GM21717 (cell line): Measurements from ENCODE around the gene SNX21.
"Not testable (repeated sequence)": the region's sequence is repeated elsewhere in the genome, so short reads cannot be mapped to it uniquely, and the experiment has no call there.

ENCODE experiments used
- ATAC-seq: cut with Tn5 transposase; IDR thresholded peaks from one replicate; pipeline ENCODE4 v1.9.1; 2021; ENCODE audit warnings: mild to moderate bottlenecking, moderate library complexity; ENCODE audit not compliant: unreplicated experiment

The SNX21 gene

DNA sequence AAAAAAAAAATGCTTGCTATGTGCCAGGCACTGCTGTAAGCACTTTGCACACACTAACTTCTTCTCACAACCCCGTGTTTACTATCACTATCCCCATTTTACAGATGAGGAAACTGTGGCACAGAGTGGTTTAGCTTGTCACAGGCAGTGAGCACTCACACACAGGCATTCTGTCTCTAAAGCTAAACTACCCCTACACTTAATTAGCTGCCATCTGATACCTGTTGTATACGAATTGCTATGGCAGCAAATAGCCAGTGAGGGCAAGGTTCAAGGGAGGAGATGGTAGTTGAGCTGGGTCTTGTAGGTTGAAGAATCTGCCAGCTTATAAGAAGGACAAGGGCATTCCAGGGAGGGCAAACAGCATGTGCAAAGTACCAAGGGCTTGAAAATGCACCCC, 11.7 kb upstream of the SNX21 start:
- ATAC-seq: no peak

DNA sequence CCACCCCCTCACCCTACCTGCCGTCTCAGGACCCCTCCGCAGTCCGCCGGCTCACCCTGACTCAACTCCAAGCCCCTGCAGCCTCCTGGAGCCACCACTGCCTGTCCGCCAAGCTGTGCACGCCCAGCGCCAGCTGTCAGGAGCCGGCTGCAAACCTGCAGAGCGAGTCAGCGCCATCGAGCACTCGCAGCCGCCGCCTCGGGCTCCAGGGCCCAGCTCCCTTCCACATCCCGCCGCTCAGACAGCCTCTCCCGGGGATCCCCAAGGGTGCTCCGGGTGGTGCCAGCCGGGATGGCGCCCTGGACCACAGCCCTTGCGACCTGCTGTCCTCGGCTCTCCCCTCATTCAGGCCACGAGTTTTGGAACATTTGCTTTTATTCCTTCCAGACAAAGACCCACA, 10.7 kb upstream of the SNX21 start:
- no peak for ATAC-seq

DNA sequence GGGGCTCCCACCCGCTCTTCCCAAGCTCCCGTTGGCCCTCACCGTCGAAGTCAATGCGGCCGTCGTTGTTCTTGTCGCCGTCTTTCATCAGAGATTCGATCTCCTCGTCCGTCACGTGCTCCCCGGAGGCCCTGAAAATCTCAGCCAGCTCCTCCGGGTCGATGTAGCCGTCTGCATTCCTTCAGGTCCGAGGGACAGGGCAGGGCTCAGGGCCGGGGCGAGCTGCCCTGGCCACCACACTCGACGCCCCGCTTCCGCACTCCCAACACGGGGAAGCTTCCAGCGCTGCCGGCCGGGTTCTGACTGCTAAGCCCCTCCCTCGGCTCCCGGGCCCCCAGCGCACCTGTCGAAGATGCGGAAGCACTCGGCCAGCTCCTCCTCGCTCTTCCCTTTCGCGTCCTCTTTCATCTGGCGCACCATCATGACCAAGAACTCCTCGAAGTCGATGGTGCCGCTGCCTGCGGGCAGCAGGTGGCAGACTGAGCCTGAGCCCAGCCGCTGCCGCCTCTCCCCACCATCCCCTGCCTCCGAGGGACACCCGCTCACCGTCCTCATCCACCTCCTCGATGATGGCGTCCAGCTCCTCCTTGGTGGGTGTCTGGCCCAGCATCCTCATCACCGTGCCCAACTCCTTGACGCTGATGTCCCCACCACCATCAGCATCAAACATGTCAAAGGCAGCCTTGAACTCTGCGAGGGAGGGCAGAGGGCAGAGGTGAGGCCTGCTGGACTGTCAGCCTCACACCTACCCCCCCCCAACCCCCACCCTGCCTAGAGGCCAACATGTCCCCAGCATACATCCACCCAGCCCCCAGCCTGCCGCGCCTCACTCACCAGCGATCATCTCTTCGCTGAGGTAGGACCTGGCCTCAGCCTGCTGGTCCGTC, 9.4 kb upstream of the SNX21 start:
- ATAC-seq: no peak

DNA sequence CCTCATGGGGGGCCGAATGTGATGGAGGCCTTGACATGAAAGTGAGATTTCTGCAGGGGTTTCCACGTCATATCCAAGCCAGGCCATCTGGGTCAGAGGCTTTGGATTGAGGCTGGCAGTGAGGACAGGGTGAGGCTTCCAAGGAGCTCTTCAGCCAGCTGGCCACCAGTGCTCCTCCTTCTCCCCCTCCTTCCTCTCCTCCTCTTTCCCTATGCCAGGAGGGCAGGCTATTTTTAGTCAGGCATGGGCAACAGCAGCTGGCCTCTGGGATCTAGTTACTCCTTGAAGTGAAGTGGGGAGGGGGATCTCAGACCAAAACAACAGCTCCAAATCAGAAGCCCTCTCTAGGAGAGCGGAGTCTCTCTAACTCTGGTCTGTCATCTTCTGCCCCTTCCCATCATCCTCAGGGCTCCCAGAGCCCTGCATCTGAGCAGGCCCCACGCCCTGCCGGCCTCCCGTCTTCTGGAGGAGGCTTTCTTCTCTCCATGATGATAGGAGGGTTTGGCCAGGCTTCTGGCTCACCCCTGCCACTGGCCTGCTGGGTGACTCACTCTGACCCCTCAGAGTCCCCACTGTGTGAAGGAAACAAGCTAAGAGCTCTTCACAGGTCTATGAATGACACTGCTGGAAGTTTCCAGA, 7.1 kb upstream of the SNX21 start:
- ATAC-seq: no peak

DNA sequence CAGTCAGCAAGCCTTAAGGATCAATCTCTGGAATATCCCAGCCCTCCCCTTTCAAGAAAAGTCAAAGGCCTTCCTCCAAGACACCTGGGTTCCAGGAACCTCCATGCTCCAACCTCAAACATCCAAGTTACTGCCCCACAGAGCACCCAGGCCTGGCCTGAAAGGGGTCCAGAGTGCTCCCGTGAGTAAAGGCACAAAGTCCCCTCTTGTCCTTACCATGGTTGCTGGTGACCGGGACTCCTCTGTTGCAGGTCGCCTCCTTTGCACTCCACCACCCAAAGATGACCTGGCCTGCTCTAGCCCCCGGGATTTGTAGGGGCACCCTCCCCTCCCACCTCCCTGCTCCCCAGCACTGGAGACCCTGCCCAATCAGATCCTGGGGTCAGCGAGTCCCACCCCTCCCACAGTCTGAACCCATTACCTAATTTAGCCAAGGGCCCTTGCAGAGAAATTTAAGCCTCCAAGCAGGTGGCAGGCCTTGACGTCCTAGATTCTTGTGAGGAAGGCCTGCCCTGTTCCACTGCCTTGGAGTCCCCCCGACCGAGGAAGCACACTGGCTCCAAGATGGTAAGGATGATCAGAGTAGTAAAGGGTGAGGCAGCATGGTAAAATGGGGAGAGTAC, 6.5 kb upstream of the SNX21 start, which contains the start of gene TNNC2:
Gene TNNC2 (minus strand): TSS at position 283 of the 623 bp plus-strand sequence. CDS start 64 bp downstream, at position 219.
- ATAC-seq: no peak

DNA sequence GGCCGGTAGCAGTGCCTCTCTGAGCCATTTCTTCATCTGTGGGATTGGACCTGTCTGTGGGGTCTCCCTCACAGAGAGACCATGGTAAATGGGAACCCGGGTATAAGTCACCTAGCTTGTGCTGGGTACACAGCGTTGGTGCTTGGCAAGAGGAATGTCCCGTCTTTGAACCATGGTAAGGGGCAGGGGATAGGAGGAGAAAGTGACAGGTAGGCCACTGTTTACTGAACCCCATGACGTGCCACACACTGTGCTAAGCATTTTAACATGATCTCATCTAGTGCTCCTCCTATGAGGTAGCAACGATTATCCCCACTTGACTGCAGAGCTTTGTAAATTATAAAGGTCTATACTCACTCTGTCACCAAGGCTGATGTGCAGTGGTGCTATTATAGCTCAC, 5.9 kb upstream of the SNX21 start:
- no peak for ATAC-seq

DNA sequence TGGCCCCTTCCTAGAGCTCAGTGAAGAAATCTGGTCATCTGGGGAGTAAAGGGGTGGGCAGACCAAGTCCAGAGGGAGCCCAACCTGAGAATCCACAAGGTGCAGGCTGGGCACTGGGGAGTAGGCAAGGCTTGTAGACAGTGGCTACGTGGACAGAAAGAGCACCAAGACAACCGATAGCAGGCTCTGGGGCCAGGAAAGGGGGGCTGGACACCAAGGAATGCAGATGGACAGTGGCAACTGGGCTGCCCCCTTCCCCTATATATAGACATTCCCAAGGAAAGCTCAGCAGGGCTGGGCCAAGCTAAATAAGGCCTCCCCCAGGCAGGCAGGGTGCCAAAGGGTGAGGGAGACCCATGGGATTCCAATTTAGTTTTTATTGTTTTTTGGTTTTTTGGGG, 5.0 kb upstream of the SNX21 start:
- ATAC-seq: no peak

DNA sequence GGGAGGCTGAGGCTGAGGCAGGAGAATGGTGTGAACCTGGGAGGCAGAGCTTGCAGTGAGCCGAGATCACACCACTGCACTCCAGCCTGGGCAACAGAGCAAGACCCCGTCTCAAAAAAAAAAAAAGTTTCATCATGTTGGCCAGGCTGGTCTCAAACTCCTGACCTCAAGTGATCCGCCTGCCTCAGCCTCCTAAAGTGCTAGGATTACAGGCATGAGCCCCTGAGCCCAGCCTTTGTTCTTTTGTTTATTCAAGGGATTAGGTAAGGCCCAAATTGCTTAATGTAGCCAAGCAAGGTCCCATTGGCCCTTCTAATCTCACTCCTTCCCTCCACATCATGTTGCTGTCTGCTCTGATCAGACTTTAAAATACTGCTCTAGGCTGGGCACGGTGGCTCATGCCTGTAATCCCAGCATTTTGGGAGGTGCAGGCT, 3.9 kb upstream of the SNX21 start:
- not testable (repeated sequence) for ATAC-seq

DNA sequence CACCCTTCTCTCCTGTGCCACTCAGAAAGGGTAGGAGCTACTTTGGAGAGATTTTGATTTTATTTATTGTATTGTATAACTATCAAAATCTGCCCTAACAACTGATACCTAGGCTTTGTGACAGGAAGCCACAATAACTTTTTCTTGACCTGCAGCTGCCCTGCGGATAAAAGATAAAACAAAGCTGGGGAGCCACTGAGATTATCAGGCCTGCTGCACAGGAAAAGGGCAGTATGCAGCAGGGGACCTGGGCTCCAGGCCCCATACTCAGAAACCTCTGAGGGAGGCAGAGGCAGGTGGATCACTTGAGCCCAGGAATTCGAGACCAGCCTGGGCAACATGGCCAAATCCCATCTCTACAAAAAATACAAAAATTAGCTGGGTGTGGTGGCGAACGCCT, 980 bp upstream of the SNX21 start:
- ATAC-seq: no peak

DNA sequence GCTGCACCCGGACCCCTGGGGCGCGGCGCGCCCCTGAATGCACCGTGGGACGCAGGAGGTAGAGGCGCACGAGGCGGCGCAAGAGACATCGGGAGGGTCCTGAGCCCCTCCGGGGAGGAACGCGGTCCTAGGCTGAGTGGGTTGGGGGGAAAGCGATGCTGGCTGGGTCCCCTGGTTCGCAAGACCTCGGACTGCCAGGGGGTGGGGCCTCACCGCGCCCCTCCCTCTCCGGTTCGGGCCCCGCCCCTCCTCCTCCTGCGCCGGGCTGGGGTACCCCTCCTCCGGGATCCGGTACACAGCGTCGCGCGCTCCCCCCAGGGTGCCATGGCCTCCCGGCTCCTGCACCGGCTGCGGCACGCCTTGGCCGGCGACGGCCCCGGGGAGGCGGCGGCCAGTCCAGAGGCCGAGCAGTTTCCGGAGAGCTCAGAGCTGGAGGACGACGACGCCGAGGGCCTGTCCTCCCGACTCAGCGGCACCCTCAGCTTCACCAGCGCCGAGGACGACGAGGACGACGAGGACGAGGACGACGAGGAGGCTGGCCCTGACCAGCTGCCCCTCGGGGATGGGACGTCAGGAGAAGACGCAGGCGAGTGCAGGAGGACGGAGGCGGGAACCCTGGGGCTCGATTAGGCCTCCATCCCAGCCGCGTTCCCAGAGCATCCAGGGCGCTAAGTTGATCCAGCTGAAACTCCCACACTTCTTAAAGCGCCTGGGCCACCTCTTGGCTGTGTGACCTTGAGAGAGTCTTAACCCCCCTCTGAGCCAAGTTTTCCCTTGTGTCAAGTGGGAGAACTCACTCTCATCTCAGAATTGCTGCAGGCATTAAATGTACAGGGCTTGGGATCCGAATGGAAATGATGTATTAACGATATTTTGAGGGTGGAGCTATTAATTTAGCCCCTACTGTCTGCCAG, 541 bp downstream of the SNX21 start:
- ATAC-seq: peak; percentile 52

DNA sequence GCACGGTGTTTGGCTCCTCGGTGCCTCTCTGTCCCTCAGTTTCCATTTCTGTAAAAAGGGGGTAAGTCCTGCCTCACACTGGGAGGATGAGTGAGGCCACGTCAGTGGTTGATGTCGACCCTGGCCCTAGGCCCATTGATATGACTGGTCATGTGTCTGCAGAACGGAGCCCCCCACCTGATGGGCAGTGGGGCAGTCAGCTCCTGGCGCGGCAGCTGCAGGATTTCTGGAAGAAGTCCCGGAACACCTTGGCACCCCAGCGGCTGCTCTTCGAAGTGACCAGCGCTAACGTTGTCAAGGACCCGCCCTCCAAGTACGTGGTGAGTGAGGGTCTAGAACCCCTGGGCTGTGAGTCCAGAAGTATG, 1.2 kb downstream of the SNX21 start:
- ATAC-seq: no peak

DNA sequence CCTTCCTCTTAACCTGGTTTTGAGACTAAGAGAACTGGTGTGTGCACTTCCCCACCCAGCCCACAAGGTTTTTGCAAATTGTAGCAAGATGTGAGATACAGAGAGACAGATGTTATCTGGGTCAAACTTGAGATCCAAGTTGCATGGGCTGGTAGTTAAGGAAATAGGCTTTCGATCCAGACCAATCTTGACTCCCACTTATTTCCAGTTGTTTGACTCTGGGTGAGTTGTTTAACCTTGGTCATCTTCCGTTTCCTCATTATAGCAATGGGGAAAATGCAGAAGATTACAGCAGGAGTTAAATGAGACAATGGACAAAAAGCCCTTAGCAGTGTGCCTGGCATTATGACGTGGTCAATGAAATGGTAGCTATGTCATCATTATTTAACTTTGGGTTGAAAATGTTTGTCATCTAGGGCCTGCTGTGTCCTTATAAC, 1.7 kb downstream of the SNX21 start:
- no peak for ATAC-seq

DNA sequence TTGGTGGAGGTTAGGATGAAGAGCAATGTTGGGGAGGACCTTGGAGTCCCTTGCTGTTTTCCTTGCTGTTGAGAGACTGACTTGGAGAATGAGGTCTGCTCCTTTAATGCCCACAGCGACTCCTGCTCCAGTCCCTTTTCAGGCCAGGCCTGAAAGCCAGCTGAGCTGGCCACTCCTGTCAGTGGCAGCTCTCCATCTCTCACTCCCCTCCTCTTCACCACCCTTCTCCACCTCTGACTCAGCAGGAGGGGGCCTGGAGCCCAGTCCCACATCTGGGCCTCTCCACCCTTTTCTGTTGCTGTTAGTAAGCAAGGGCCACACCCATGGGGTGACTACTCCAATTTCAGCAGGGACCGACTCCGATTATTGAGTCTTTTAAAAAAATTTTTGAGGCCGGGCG, 2.2 kb downstream of the SNX21 start:
- ATAC-seq: no peak

DNA sequence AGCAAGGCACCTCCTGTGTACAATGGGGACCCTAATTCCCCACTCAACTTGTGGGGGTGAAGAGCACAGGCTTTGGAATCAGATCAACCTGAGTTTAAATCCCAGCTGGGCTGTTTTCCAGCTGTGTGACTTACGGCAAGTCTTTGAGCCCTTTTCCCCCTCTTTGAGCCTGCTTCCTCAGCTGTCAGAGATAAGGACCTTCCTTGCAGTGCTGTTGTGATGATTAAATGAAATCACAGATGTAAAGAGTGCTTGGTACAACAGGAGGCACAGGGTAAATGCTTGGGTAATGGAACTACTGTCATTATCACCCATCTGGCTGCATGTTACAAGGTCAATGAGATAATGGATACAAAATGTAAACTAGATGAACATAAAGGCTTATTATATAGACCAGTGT, 3.2 kb downstream of the SNX21 start:
- no peak for ATAC-seq

DNA sequence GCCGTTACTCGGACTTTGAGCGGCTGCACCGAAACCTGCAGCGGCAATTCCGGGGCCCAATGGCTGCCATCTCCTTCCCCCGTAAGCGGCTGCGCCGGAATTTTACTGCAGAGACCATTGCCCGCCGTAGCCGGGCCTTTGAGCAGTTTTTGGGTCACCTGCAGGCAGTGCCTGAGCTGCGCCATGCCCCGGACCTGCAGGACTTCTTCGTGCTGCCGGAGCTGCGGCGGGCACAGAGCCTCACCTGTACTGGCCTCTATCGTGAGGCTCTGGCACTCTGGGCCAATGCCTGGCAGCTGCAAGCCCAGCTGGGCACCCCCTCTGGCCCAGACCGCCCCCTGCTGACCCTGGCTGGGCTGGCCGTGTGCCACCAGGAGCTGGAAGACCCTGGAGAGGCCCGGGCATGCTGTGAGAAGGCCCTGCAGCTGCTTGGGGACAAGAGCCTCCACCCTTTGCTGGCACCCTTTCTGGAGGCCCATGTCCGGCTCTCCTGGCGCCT, 7.2 kb downstream of the SNX21 start:
- ATAC-seq: no peak

DNA sequence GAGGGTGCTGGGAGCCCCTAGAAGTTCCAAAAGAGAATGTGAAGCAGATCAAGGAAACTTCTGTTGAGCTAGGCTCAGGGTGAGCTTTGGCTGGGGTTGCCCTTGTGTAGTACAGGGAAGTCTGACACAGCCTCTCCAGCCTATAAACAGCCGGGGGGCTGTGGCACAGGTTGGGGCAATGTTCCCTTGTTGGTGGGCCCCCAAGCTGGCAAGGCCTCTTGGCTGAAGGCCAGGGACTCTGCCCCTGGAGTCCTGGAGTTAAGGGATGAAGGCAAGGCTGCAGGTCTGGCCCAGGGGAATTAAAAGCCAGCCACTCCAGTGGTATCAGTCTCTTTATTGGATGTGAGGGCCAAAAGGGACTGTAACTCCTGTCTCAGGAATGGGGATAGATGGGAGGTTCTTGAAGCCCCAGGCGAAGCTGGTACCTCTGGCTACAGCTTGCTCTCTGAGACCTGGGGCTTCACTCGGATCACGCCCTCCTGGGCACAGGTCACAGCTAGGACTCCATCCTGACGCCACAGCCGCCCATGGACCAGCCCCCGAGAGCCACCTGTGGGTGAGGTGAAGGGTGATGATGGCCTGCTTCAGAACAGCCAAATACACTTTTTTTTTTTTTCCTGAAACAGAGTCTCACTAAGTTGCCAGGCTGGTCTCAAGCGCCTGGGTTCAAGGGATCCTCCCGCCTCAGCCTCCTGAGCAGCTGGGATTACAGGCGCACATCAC, 8.0 kb downstream of the SNX21 start:
- no peak for ATAC-seq

DNA sequence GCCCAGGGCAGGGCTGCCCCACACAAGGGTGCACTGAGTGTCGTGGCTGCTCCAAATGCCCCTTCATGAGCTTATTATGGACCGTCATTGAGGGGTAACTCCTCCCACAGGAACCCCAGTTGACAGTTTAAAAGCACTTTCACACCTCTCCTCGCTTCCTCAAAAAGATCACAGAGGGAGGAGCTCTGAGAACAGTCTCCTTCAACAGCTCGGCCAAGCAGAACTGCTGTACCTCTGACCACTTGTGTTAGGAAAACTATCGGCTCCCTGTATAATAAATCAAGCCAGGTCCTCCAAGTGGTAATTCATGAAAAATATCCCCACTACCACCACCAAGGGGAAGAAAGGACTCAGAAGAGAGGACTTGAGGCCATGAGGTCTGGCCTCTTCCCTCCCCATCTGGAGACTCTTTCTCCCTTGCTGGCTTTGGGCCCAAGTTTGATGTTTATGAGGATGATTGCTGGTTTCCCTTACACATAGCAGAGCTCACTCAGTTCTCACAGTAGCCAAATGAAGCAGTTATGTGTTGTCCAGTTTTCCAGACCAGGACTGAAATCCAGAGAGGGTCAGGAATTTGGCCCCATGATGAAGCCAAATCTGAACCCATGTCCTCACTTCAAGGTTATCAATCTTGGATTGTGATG, 8.7 kb downstream of the SNX21 start:
- ATAC-seq: no peak

DNA sequence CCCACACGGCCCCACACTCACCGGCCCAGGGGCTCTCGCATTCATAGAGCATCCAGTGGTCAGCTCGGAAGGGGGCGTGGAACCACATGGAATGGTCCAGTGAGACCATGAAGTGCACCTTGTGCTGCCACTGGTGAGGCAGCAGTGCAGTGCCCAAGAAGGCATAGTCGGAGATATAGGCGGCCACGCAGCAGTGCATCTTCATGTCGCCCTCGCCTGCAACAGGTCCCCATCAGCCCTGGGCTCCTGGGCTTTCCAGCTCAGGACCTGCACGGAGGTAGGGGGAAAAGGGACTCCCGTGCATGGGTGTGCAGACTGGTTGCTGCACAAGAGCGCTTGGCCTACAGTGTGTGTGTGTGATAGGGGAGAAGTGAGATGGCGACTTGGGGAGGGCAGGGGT, 9.9 kb downstream of the SNX21 start:
- ATAC-seq: no peak

DNA sequence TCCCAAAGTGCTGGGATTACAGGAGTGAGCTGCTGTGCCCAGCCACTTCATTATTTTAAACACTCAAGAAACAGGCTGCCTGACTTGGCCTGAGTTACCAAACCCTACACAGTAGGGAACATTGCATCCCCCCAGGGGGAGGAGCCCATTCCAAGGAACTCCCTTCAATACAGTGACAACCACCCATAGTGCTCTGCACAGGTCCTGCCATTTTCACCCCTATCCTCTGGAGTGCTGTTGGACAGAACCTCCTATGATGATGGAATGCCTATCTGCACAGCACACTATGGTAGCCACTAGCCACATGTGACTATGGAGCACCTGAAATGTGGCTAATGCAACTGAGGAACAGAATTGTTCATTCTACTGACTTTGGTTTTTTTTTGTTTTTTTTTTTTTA, 11.9 kb downstream of the SNX21 start:
- ATAC-seq: no peak

DNA sequence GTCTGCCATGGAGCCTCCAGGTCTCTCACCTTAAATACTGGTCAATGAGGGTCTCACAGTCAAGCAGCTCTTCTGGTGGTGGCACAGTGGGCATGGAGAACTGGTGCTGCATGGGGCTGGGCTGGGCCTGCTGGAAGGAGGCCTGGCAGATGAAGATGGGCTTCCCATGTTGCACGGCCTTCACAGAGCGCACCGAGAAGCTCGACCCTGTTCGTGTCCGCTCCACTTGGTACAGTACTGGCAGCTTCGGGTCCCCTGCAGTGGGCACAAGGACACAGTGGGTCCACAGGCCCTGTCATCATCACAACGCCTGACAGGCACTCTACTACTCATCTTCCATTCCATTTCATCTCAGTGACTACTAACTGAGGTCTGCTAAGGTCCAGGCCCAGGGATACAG, 14.8 kb downstream of the SNX21 start:
- ATAC-seq: no peak
